Endodermal cell (in vitro differentiated cells): ENCODE results near the gene NOP14. TPM values are rescaled to one million over a fixed set of nuclear protein-coding genes. Genes with fewer than 3 reads are reported as not detected.
A peak's percentile ranks its signal among the peaks of the same experiment; 100 is the strongest.
"Not testable (repeated sequence)": the region's sequence is repeated elsewhere in the genome, so short reads cannot be mapped to it uniquely, and the experiment has no call there.

ENCODE experiments used
- DNase-seq: peaks from one replicate; pipeline ENCODE4 v3.0.0-alpha.2; 2017
- H3K27ac ChIP-seq: 2 replicates; pipeline ENCODE4 v1.5.1; 2013; ENCODE audit warnings: mild to moderate bottlenecking, low read depth, low read length, moderate library complexity
- H3K27me3 ChIP-seq: 2 replicates; pipeline ENCODE4 v1.6.1; 2013; ENCODE audit warnings: mild to moderate bottlenecking, low read length, moderate library complexity; ENCODE audit not compliant: insufficient read depth, control insufficient read depth, poor library complexity, severe bottlenecking
- H3K36me3 ChIP-seq: 2 replicates; pipeline ENCODE4 v1.7.0; 2013; ENCODE audit warnings: mild to moderate bottlenecking, low read length, moderate library complexity; ENCODE audit not compliant: control insufficient read depth, insufficient read depth
- H3K4me1 ChIP-seq: one replicate; pipeline ENCODE4 v1.7.0; 2013; ENCODE audit warnings: low read length; ENCODE audit not compliant: control insufficient read depth, insufficient read depth
- H3K4me3 ChIP-seq: 2 replicates; pipeline ENCODE4 v1.5.1; 2013; ENCODE audit warnings: mild to moderate bottlenecking, low read length, moderate library complexity
- H3K9ac ChIP-seq: 2 replicates; pipeline ENCODE4 v1.6.1; 2013; ENCODE audit warnings: mild to moderate bottlenecking, low read length, moderate library complexity; ENCODE audit not compliant: poor library complexity, severe bottlenecking; ENCODE audit errors: extremely low read depth
- H3K9me3 ChIP-seq: 2 replicates; pipeline ENCODE4 v1.6.1; 2013; ENCODE audit warnings: mild to moderate bottlenecking, low read length, moderate library complexity; ENCODE audit not compliant: control insufficient read depth
- H3K27ac Mint-ChIP-seq: 2 replicates; pipeline ENCODE4 v1.8.0; 2020; ENCODE audit warnings: mixed read lengths
- H3K27me3 Mint-ChIP-seq: 2 replicates; pipeline ENCODE4 v1.8.0; 2021; ENCODE audit warnings: mild to moderate bottlenecking, mixed read lengths; ENCODE audit not compliant: insufficient read depth
- H3K36me3 Mint-ChIP-seq: 2 replicates; pipeline ENCODE4 v1.8.0; 2020; ENCODE audit warnings: low read depth, mixed read lengths
- H3K4me1 Mint-ChIP-seq: 2 replicates; pipeline ENCODE4 v1.8.0; 2020; ENCODE audit warnings: mixed read lengths
- H3K4me3 Mint-ChIP-seq: 2 replicates; pipeline ENCODE4 v1.8.0; 2020; ENCODE audit warnings: mild to moderate bottlenecking, moderate library complexity, mixed read lengths
- H3K9me3 Mint-ChIP-seq: 2 replicates; pipeline ENCODE4 v1.8.0; 2020; ENCODE audit warnings: mild to moderate bottlenecking, mixed read lengths
- CTCF ChIP-seq: fragments of 200-600 bp; sonication (generic); conservative IDR thresholded peaks from 2 replicates; pipeline ENCODE4 v1.5.0; 2021; ENCODE audit warnings: antibody characterized with exemption, mild to moderate bottlenecking
- WGBS, 2 experiments: methylation state at CpG; one replicate each; pipeline versions ENCODE4 v1.1.5 to v1.1.7; 2013; ENCODE audit warnings: missing lambda C conversion rate in 2 of 2, mixed read lengths in 1 of 2; ENCODE audit not compliant: insufficient coverage in 1 of 2, insufficient read length in 1 of 2; 5-methylcytosine and 5-hydroxymethylcytosine counted together
- total RNA-seq, 2 donors: library from RNA; stranded (reverse); fragmentation: NEBNext Ultra II Directional in 1 of 2; extraction: Animal tissue kit (Norgen Biotek cat#: 25700) in 1 of 2; gene quantifications; 2 replicates in 1 of 2; 3 replicates in 1 of 2; pipeline ENCODE4 v1.2.1, GENCODE V29; 2021

NOP14 gene
- total RNA-seq, 2 donors from 2014 or later: 23.0 to 31.9 TPM

GRCh38 chr4:2947926-2948325 lies 15.3 kb downstream of the NOP14 start:
- H3K9me3 ChIP-seq: no peaks in the 10 kb centered on the region
- H3K27me3 ChIP-seq: no peaks in the 10 kb centered on the region
- DNase-seq: no peak
- WGBS, 2 experiments: 86 to 91% methylated on average over 11 of the region's 11 CpGs
- H3K36me3 ChIP-seq: peaks cover 92% of the 10 kb centered on the region
- H3K4me3 ChIP-seq: no peak overlapping the region
- Mint-ChIP-seq H3K36me3 (peaks cover 80% of the 10 kb centered on the region), H3K4me1 (no peaks in the 10 kb centered on the region), H3K27me3 (no peaks in the 10 kb centered on the region), H3K9me3 (no peaks in the 10 kb centered on the region), H3K27ac (no peak overlapping the region), H3K4me3 (no peak overlapping the region)
- H3K9ac ChIP-seq: no peak overlapping the region
- peaks cover 3% of the 10 kb centered on the region for H3K4me1 ChIP-seq
- no peak overlapping the region for H3K27ac ChIP-seq
- no peak for TF ChIP-seq CTCF

DNA sequence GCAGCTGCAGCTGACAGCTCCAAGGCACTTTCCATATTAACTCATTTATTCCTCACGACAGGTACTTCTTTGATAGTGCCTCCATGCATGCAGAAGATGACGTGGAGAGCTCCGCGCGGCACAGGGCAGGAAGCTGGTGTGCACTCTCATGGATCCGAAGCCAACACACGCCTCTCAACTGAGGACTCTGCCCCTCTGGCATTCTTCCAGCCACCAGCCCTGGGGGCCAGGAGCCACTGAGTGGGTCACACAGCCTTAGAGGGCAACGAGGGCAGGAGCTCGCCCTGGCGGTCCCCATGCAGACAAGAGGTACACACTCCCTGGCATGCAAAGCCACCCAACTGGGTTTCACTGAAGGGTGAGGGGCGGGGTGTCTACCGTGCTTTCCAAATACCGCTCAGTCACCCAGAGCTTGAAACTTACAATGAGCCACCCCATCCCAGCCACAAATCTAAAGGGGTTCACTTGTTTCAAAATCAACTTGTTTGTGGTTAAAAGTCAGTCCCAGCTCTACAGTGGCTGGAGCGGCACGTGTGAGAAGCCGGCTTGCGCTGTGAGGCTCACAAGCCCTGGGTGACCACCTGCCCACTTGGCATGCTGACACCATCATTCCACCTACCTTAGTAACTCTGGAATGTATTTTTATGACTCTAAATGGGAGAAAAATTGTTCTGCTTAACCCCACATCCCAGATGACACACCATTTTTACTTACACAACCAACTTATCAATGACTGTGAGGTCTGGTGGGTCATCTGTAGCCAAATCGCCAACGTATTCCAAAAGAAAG lies 16.2 kb downstream of the NOP14 start:
- no peaks in the 10 kb centered on the region for H3K4me1 Mint-ChIP-seq
- H3K9me3 Mint-ChIP-seq: no peaks in the 10 kb centered on the region
- no peak overlapping the region for H3K27ac ChIP-seq
- H3K4me3 Mint-ChIP-seq: no peak overlapping the region
- H3K36me3 ChIP-seq: peaks cover 89% of the 10 kb centered on the region
- H3K4me1 ChIP-seq: peaks cover 3% of the 10 kb centered on the region
- peak overlapping the region; percentile 42 for H3K27ac Mint-ChIP-seq
- H3K4me3 ChIP-seq: no peak overlapping the region
- peaks cover 79% of the 10 kb centered on the region for H3K36me3 Mint-ChIP-seq
- no peak for TF ChIP-seq CTCF
- WGBS, 2 experiments: 95 to 97% methylated on average over 15 to 19 of the region's 19 CpGs
- H3K27me3 Mint-ChIP-seq: no peaks in the 10 kb centered on the region
- no peak overlapping the region for H3K9ac ChIP-seq
- DNase-seq: peak; percentile 23
- H3K9me3 ChIP-seq: no peaks in the 10 kb centered on the region
- no peaks in the 10 kb centered on the region for H3K27me3 ChIP-seq

GRCh38 chr4:2945619-2946604 lies 17.3 kb downstream of the NOP14 start:
- H3K4me1 Mint-ChIP-seq, H3K27ac Mint-ChIP-seq, H3K4me3 ChIP-seq, H3K27me3 Mint-ChIP-seq, H3K27ac ChIP-seq, H3K9ac ChIP-seq, H3K9me3 Mint-ChIP-seq, H3K27me3 ChIP-seq, H3K4me3 Mint-ChIP-seq, H3K9me3 ChIP-seq, H3K4me1 ChIP-seq: not testable (repeated sequence)
- WGBS, 2 experiments: 91 to 96% methylated on average over 19 to 26 of the region's 30 CpGs
- peaks cover 91% of the 10 kb centered on the region for H3K36me3 ChIP-seq
- peak; percentile 13 for DNase-seq
- peaks cover 79% of the 10 kb centered on the region for H3K36me3 Mint-ChIP-seq
